ENCODE data around the gene RNF157.

GRCh38 chr17:76170114-76170513, 70.2 kb downstream of the RNF157 start:
- TF ChIP-seq GABPA (IDR thresholded peaks at IDR 0.05; ENCODE audit: low read depth) = no peak
- TF ChIP-seq CTCF (IDR thresholded peaks at IDR 0.05; ENCODE audit: insufficient read depth, low read length) = no peak
- TF ChIP-seq POLR2AphosphoS5 (IDR thresholded peaks at IDR 0.05; ENCODE audit: low read depth) = no peak

Data from HL-60 (cell line).